WTC11 (cell line): ENCODE data around the gene COMMD8. TPM values are rescaled to one million over a fixed set of nuclear protein-coding genes. Genes with fewer than 3 reads are reported as not detected.

ENCODE experiments used
- ATAC-seq: fragments of 200-7000 bp; cut with Tn5 transposase; 2 replicates; pipeline ENCODE4 v1.10.0; 2021; ENCODE audit warnings: mild to moderate bottlenecking, moderate library complexity
- CTCF ChIA-PET: fragments of 300-600 bp; sonication (Branson Sonifier 250); formaldehyde crosslinking; loops from one replicate; lab custom pipeline; 2021; ENCODE audit warnings: antibody characterized with exemption; lab: Charles Lee
- POLR2A ChIA-PET: fragments of 350-600 bp; sonication (Branson Sonifier 250); formaldehyde crosslinking; loops from one replicate; lab custom pipeline; 2021; ENCODE audit warnings: antibody characterized with exemption; lab: Charles Lee
- DNase-seq: peaks from one replicate; pipeline ENCODE4 v3.0.0; 2021; ENCODE audit warnings: low spot score
- H3K27ac Mint-ChIP-seq: 2 replicates; pipeline ENCODE4 v1.8.0; 2021; ENCODE audit warnings: mixed read lengths
- H3K27me3 Mint-ChIP-seq: 2 replicates; pipeline ENCODE4 v1.8.0; 2021; ENCODE audit warnings: low read depth, mild to moderate bottlenecking, moderate library complexity, mixed read lengths
- H3K36me3 Mint-ChIP-seq: 2 replicates; pipeline ENCODE4 v1.8.0; 2021; ENCODE audit warnings: mixed read lengths
- H3K4me1 Mint-ChIP-seq: 2 replicates; pipeline ENCODE4 v1.8.0; 2022; ENCODE audit warnings: mixed read lengths
- H3K4me3 Mint-ChIP-seq: 2 replicates; pipeline ENCODE4 v1.8.0; 2021; ENCODE audit warnings: mild to moderate bottlenecking, moderate library complexity, mixed read lengths
- H3K9me3 Mint-ChIP-seq: 2 replicates; pipeline ENCODE4 v1.8.0; 2021; ENCODE audit warnings: mixed read lengths
- CDX4 ChIP-seq: fragments of 250-450 bp; sonication (Bioruptor Pico); IDR thresholded peaks from 2 replicates; pipeline ENCODE4 v1.9.0; 2021; ENCODE audit warnings: moderate library complexity, mild to moderate bottlenecking, inconsistent platforms, borderline replicate concordance
- CREB1 ChIP-seq: sonication (generic); formaldehyde crosslinking; IDR thresholded peaks from 2 replicates; pipeline ENCODE4 v1.8.0; 2023; ENCODE audit warnings: mild to moderate bottlenecking, missing genetic modification reagents
- E2F1 ChIP-seq: sonication (generic); formaldehyde crosslinking; IDR thresholded peaks from 2 replicates; pipeline ENCODE4 v1.8.0; 2022; ENCODE audit warnings: mild to moderate bottlenecking, missing genetic modification reagents
- E2F5 ChIP-seq: sonication (generic); formaldehyde crosslinking; IDR thresholded peaks from 2 replicates; pipeline ENCODE4 v1.8.1; 2022; ENCODE audit warnings: mild to moderate bottlenecking, moderate library complexity, missing genetic modification reagents
- ELF4 ChIP-seq: sonication (generic); formaldehyde crosslinking; IDR thresholded peaks from 2 replicates; pipeline ENCODE4 v1.8.1; 2022; ENCODE audit warnings: low read depth, mild to moderate bottlenecking, moderate library complexity, missing genetic modification reagents
- ESRRA ChIP-seq: sonication (generic); formaldehyde crosslinking; IDR thresholded peaks from 2 replicates; pipeline ENCODE4 v1.8.1; 2022; ENCODE audit warnings: mild to moderate bottlenecking, missing genetic modification reagents, borderline replicate concordance
- ETV6 ChIP-seq: sonication (generic); formaldehyde crosslinking; IDR thresholded peaks from 2 replicates; pipeline ENCODE4 v1.8.1; 2022; ENCODE audit warnings: mild to moderate bottlenecking, missing genetic modification reagents
- FOXP4 ChIP-seq: sonication (generic); formaldehyde crosslinking; IDR thresholded peaks from 2 replicates; pipeline ENCODE4 v1.8.0; 2022; ENCODE audit warnings: mild to moderate bottlenecking, missing genetic modification reagents
- GTF2I ChIP-seq: fragments of 250-450 bp; sonication (Bioruptor Pico); conservative IDR thresholded peaks from 2 replicates; pipeline ENCODE4 v1.4.0; 2021; ENCODE audit warnings: mild to moderate bottlenecking
- JUN ChIP-seq: sonication (generic); formaldehyde crosslinking; IDR thresholded peaks from 2 replicates; pipeline ENCODE4 v1.8.0; 2023; ENCODE audit warnings: mild to moderate bottlenecking, missing genetic modification reagents
- PRDM15 ChIP-seq: sonication (generic); formaldehyde crosslinking; IDR thresholded peaks from 2 replicates; pipeline ENCODE4 v1.8.0; 2022; ENCODE audit warnings: missing genetic modification reagents
- SOX15 ChIP-seq: fragments of 250-450 bp; sonication (Bioruptor Pico); IDR thresholded peaks from 2 replicates; pipeline ENCODE4 v1.9.0; 2021; ENCODE audit warnings: mild to moderate bottlenecking
- TCF7 ChIP-seq: sonication (generic); formaldehyde crosslinking; IDR thresholded peaks from 2 replicates; pipeline ENCODE4 v1.8.0; 2022; ENCODE audit warnings: mild to moderate bottlenecking, low read depth, missing genetic modification reagents, moderate library complexity
- USF2 ChIP-seq: sonication (generic); formaldehyde crosslinking; IDR thresholded peaks from 2 replicates; pipeline ENCODE4 v1.8.1; 2023; ENCODE audit warnings: mild to moderate bottlenecking, missing genetic modification reagents, moderate library complexity
- ZNF219 ChIP-seq: sonication (generic); formaldehyde crosslinking; IDR thresholded peaks from 2 replicates; pipeline ENCODE4 v1.8.0; 2023; ENCODE audit warnings: missing genetic modification reagents, mild to moderate bottlenecking, borderline replicate concordance
- ZNF281 ChIP-seq: sonication (generic); formaldehyde crosslinking; IDR thresholded peaks from 2 replicates; pipeline ENCODE4 v1.8.0; 2023; ENCODE audit warnings: mild to moderate bottlenecking, missing genetic modification reagents
- ZNF396 ChIP-seq: fragments of 250-450 bp; sonication (Bioruptor Pico); IDR thresholded peaks from 2 replicates; pipeline ENCODE4 v1.8.0; 2021; ENCODE audit warnings: mild to moderate bottlenecking, moderate library complexity, borderline replicate concordance
- ZNF425 ChIP-seq: fragments of 250-450 bp; sonication (Bioruptor Pico); conservative IDR thresholded peaks from 2 replicates; pipeline ENCODE4 v1.9.0; 2021; ENCODE audit warnings: mild to moderate bottlenecking
- ZNF512 ChIP-seq: sonication (generic); formaldehyde crosslinking; IDR thresholded peaks from 2 replicates; pipeline ENCODE4 v1.8.1; 2022; ENCODE audit warnings: missing genetic modification reagents, borderline replicate concordance
- total RNA-seq: library from RNA; stranded (reverse); gene quantifications from 3 replicates; pipeline ENCODE4 v1.2.3, GENCODE V29; 2021

COMMD8 gene
- total RNA-seq, 1 experiment from 2014 or later, result 8.1 TPM

- H3K9me3 Mint-ChIP-seq, result no peaks in the 10 kb centered on the region
- peaks cover 8% of the 10 kb centered on the region; the same call in 1 of the 2 replicates for H3K4me1 Mint-ChIP-seq
- no peak overlapping the region for H3K4me3 Mint-ChIP-seq
- ATAC-seq, result no peak
- ChIA-PET CTCF (no interaction called here), POLR2A (no interaction called here)
- H3K36me3 Mint-ChIP-seq, result no peaks in the 10 kb centered on the region
- TF ChIP-seq CREB1 (CRISPR knock-in tag), result no peak
- TF ChIP-seq TCF7 (CRISPR knock-in tag), result no peak
- no peak for TF ChIP-seq ZNF512
- no peak for TF ChIP-seq CDX4 (CRISPR knock-in tag)
- TF ChIP-seq JUN, result no peak
- TF ChIP-seq E2F1 (CRISPR knock-in tag), result no peak
- TF ChIP-seq USF2, result no peak
- no peak for TF ChIP-seq ZNF396
- TF ChIP-seq ZNF425, result no peak
- no peak for TF ChIP-seq ZNF281 (CRISPR knock-in tag)
- TF ChIP-seq E2F5 (CRISPR knock-in tag), result no peak
- TF ChIP-seq ETV6, result no peak
- TF ChIP-seq FOXP4 (CRISPR knock-in tag), result no peak
- no peak for TF ChIP-seq GTF2I (CRISPR knock-in tag)
- no peak for TF ChIP-seq ZNF219 (CRISPR knock-in tag)
- no peak for TF ChIP-seq PRDM15 (CRISPR knock-in tag)
- no peak for TF ChIP-seq ESRRA
- no peak for TF ChIP-seq ELF4 (CRISPR knock-in tag)
- no peak for TF ChIP-seq SOX15 (CRISPR knock-in tag)
- H3K27me3 Mint-ChIP-seq, result no peaks in the 10 kb centered on the region
- DNase-seq, result no peak
- H3K27ac Mint-ChIP-seq, result no peak overlapping the region
These were observed 30.8 kb downstream of the COMMD8 start for GRCh38 chr4:47432749-47433148.
